ENCODE data around the gene SYNJ2.

- no peak for TF ChIP-seq CTCF (IDR thresholded peaks at IDR 0.05; ENCODE audit: insufficient read depth, low read depth, low read length)
- TF ChIP-seq EZH2 (IDR thresholded peaks at IDR 0.05; ENCODE audit: insufficient read depth, low read length), result no peak
Measured at GRCh38 chr6:158058171-158058651, 76.5 kb downstream of the SYNJ2 start.

Measured in astrocyte (in vitro differentiated cells and primary cell).